Neural cell (in vitro differentiated cells): ENCODE results near the gene ARHGAP35.

ENCODE experiments used
- EP300 ChIP-seq: fragments of 450-650 bp; conservative IDR thresholded peaks from 2 replicates; pipeline ENCODE4 v1.6.1; 2014; ENCODE audit warnings: antibody characterized with exemption, mild to moderate bottlenecking, moderate library complexity; ENCODE audit not compliant: poor library complexity, severe bottlenecking
- EZH2 ChIP-seq: fragments of 200-600, 300-800 bp; shearing (Covaris generic), sonication (generic); IDR thresholded peaks from 2 replicates; pipeline ENCODE4 v1.6.1; 2014; ENCODE audit warnings: antibody characterized with exemption, low read length, borderline replicate concordance, mild to moderate bottlenecking; ENCODE audit not compliant: insufficient read depth, poor library complexity, severe bottlenecking
- POLR2AphosphoS5 ChIP-seq: IDR thresholded peaks from 2 replicates; pipeline ENCODE4 v1.6.1; 2012
- TF ChIP-seq, protein P1 (sequence below): fragments of 450-650 bp; IDR thresholded peaks from 2 replicates; pipeline ENCODE4 v1.5.1; 2014; ENCODE audit warnings: antibody characterized with exemption, mild to moderate bottlenecking, moderate library complexity; ENCODE audit not compliant: poor library complexity, severe bottlenecking
- TF ChIP-seq, protein P2 (sequence below): IDR thresholded peaks from 2 replicates; pipeline ENCODE4 v1.6.1; 2012; ENCODE audit warnings: borderline replicate concordance

DNA sequence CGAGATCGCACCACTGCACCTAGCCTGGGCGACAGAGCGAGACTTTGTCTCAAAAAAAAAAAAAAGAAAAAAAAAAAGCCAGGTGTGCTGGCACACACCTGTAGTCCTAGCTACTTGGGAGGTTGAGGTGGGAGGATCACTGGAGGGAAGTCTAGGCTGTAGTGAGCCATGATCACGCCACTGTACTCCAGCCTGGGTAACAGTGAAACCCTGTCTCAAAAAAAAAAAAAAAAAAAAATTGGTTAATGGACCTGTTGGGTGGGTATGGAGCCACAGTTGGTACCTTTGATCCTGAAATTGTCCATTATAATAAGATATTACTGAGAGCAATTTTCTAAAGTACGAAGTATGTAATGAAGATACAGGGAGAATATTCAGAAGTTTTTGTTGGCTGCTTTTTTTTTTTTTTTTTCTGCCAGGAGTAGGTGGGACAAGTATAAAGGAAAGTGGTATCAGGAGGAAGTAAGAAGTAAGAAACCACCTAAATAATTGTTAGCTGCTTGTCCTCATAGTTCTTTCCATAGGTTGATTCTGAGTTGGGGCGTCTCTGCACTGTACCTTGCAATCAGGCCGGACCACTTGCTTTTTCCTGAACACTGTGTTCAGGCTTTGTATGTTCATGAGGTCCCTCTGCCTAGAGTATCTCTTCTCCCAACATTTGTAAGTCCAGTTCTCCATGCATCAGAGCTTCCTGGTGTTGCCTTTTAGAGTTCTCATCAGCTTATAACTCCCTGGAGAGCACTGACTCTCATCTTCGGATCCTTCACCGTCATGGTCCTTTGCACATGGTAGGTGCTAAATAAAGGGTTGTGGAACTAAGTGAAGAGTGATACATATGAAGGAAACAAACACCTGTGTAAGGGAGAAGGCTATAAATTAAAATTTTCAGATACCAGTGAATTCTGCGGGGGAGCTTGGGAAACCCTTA, 31.7 kb downstream of the ARHGAP35 start:
- TF ChIP-seq, protein P1, sequence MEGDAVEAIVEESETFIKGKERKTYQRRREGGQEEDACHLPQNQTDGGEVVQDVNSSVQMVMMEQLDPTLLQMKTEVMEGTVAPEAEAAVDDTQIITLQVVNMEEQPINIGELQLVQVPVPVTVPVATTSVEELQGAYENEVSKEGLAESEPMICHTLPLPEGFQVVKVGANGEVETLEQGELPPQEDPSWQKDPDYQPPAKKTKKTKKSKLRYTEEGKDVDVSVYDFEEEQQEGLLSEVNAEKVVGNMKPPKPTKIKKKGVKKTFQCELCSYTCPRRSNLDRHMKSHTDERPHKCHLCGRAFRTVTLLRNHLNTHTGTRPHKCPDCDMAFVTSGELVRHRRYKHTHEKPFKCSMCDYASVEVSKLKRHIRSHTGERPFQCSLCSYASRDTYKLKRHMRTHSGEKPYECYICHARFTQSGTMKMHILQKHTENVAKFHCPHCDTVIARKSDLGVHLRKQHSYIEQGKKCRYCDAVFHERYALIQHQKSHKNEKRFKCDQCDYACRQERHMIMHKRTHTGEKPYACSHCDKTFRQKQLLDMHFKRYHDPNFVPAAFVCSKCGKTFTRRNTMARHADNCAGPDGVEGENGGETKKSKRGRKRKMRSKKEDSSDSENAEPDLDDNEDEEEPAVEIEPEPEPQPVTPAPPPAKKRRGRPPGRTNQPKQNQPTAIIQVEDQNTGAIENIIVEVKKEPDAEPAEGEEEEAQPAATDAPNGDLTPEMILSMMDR: no peak
- TF ChIP-seq, protein P2, sequence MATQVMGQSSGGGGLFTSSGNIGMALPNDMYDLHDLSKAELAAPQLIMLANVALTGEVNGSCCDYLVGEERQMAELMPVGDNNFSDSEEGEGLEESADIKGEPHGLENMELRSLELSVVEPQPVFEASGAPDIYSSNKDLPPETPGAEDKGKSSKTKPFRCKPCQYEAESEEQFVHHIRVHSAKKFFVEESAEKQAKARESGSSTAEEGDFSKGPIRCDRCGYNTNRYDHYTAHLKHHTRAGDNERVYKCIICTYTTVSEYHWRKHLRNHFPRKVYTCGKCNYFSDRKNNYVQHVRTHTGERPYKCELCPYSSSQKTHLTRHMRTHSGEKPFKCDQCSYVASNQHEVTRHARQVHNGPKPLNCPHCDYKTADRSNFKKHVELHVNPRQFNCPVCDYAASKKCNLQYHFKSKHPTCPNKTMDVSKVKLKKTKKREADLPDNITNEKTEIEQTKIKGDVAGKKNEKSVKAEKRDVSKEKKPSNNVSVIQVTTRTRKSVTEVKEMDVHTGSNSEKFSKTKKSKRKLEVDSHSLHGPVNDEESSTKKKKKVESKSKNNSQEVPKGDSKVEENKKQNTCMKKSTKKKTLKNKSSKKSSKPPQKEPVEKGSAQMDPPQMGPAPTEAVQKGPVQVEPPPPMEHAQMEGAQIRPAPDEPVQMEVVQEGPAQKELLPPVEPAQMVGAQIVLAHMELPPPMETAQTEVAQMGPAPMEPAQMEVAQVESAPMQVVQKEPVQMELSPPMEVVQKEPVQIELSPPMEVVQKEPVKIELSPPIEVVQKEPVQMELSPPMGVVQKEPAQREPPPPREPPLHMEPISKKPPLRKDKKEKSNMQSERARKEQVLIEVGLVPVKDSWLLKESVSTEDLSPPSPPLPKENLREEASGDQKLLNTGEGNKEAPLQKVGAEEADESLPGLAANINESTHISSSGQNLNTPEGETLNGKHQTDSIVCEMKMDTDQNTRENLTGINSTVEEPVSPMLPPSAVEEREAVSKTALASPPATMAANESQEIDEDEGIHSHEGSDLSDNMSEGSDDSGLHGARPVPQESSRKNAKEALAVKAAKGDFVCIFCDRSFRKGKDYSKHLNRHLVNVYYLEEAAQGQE: no peak
- TF ChIP-seq POLR2AphosphoS5: no peak
- TF ChIP-seq EZH2: no peak
- TF ChIP-seq EP300: no peak
